SK-N-SH treated with all-trans-retinoic acid at 6 μM for 48 hours (cell line): Measurements from ENCODE around the gene SEC14L5.

Experiments
- CREB5 ChIP-seq: fragments of 250-450 bp; sonication (Bioruptor Pico); IDR thresholded peaks from 2 replicates; pipeline ENCODE4 v1.5.1; 2020; ENCODE audit warnings: low read depth, mild to moderate bottlenecking, moderate library complexity
- PPARA ChIP-seq: fragments of 250-450 bp; sonication (Bioruptor Pico); IDR thresholded peaks from 2 replicates; pipeline ENCODE4 v1.5.0; 2020; ENCODE audit warnings: mild to moderate bottlenecking, borderline replicate concordance
- RARB ChIP-seq: fragments of 250-450 bp; sonication (Bioruptor Pico); IDR thresholded peaks from 2 replicates; pipeline ENCODE4 v1.8.0; 2021; ENCODE audit warnings: mild to moderate bottlenecking, moderate library complexity
- ZFP3 ChIP-seq: fragments of 250-450 bp; sonication (Bioruptor Pico); IDR thresholded peaks from 2 replicates; pipeline ENCODE4 v1.5.0; 2020; ENCODE audit warnings: mild to moderate bottlenecking, moderate library complexity
- ZNF565 ChIP-seq: fragments of 450-650 bp; formaldehyde crosslinking; conservative IDR thresholded peaks from 2 replicates; pipeline ENCODE4 v1.5.0; 2020; ENCODE audit warnings: low read depth, mild to moderate bottlenecking, moderate library complexity
- ZNF70 ChIP-seq: fragments of 450-650 bp; formaldehyde crosslinking; IDR thresholded peaks from 2 replicates; pipeline ENCODE4 v1.5.0; 2020; ENCODE audit warnings: mild to moderate bottlenecking, moderate library complexity

DNA sequence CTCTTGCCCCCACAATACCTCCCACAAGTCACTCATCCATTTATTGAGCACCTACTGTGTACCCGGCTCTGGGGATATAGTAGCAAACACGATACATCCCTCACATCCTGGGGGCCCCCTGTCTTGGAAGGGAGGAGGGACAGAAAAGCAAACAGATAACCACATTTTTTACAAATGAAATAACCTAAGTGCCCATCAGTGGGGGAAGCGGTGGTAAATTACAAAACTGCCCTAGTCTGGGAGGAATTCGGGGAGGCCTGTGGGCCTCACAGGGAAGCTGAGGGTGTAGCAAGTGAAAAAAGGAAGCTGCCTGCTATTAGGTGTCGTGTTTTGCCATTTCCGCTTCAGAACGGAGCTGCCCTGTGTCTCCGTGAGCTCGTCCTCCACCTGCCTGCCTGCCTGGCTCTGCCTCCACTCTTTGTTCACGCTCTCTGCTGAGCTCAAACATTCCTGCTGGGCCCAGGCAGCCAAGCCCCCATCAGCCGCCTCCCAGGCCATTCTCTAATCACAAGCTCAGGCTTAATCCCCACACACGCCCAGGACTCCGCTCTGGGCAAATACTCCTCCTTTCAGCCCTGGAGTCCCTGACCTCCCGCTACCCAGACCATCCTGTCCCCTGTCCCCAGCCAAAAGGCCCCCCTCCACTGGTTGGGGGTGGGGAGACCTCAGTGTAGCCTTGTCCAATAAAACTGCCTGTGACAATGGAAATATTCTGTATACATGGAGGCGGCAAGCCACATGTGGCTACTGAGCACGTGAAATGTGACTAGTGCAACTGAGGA is 10.2 kb upstream of the SEC14L5 start:
- TF ChIP-seq ZFP3 (CRISPR knock-in tag) (no peak), CREB5 (CRISPR knock-in tag) (no peak), ZNF70 (CRISPR knock-in tag) (no peak), PPARA (no peak), ZNF565 (CRISPR knock-in tag) (no peak), RARB (no peak)
